ENCODE results near the gene CUBN.

Gene CUBN

GRCh38 chr10:17129741-17130140, at the start of gene CUBN:
CUBN (minus strand) TSS chr10:17129811; CDS start chr10:17129765, 46 bp downstream.
- no peak within 1 kb of the TSS for H3K4me3 ChIP-seq (ENCODE audit: low read depth, low read length)
- TF ChIP-seq CTCF (IDR thresholded peaks at IDR 0.05; ENCODE audit: low read depth, low read length), result no peak

- no peak for TF ChIP-seq CTCF (IDR thresholded peaks at IDR 0.05; ENCODE audit: low read depth, low read length)
- no peak overlapping the region for H3K4me3 ChIP-seq (ENCODE audit: low read depth, low read length)
Measured at GRCh38 chr10:17179002-17179401, 49.4 kb upstream of the CUBN start.

GRCh38 chr10:17178006-17178405, 48.4 kb upstream of the CUBN start:
- H3K4me3 ChIP-seq (ENCODE audit: low read depth, low read length), result no peak overlapping the region
- no peak for TF ChIP-seq CTCF (IDR thresholded peaks at IDR 0.05; ENCODE audit: low read depth, low read length)

GRCh38 chr10:17177014-17177413, 47.4 kb upstream of the CUBN start:
- TF ChIP-seq CTCF (IDR thresholded peaks at IDR 0.05; ENCODE audit: low read depth, low read length), result no peak
- no peak overlapping the region for H3K4me3 ChIP-seq (ENCODE audit: low read depth, low read length)

- no peak for TF ChIP-seq CTCF (IDR thresholded peaks at IDR 0.05; ENCODE audit: low read depth, low read length)
- H3K4me3 ChIP-seq (ENCODE audit: low read depth, low read length), result no peak overlapping the region
Measured at GRCh38 chr10:17176091-17176490, 46.5 kb upstream of the CUBN start.

GRCh38 chr10:17175551-17175950, 45.9 kb upstream of the CUBN start:
- no peak for TF ChIP-seq CTCF (IDR thresholded peaks at IDR 0.05; ENCODE audit: low read depth, low read length)
- no peak overlapping the region for H3K4me3 ChIP-seq (ENCODE audit: low read depth, low read length)

GRCh38 chr10:17174626-17175025, 45.0 kb upstream of the CUBN start:
- TF ChIP-seq CTCF (IDR thresholded peaks at IDR 0.05; ENCODE audit: low read depth, low read length), result no peak
- no peak overlapping the region for H3K4me3 ChIP-seq (ENCODE audit: low read depth, low read length)
